Ramos (cell line): ENCODE measurements around the gene TMEM59L.
"Not testable (repeated sequence)": the region's sequence is repeated elsewhere in the genome, so short reads cannot be mapped to it uniquely, and the experiment has no call there.

Experiments used
- in situ Hi-C: fragments of 300-500 bp; cut with MboI; formaldehyde crosslinking; loops from one replicate; pipeline ENCODE4 v1.14.3; 2022; ENCODE audit warnings: low sequenced_read_pairs; ENCODE audit not compliant: unreplicated experiment

TMEM59L gene

GRCh38 chr19:18593367-18594095 lies 19.1 kb upstream of the TMEM59L start:
- in situ Hi-C loops = no loop called here

- in situ Hi-C loops = no loop called here
Observed at GRCh38 chr19:18594096-18594823, 18.4 kb upstream of the TMEM59L start.

GRCh38 chr19:18594824-18595373 lies 17.8 kb upstream of the TMEM59L start:
- in situ Hi-C loops = no loop called here

- in situ Hi-C loops = no loop called here
Observed at GRCh38 chr19:18595475-18595874, 17.2 kb upstream of the TMEM59L start.

GRCh38 chr19:18596752-18597157 lies 15.9 kb upstream of the TMEM59L start:
- in situ Hi-C loops = no loop called here

GRCh38 chr19:18597809-18598660 lies 14.6 kb upstream of the TMEM59L start:
- in situ Hi-C loops = no loop called here

- in situ Hi-C loops = no loop called here
Observed at GRCh38 chr19:18599485-18599884, 13.2 kb upstream of the TMEM59L start.

- in situ Hi-C loops = not testable (repeated sequence)
Observed at GRCh38 chr19:18600692-18601397, 11.8 kb upstream of the TMEM59L start.

- in situ Hi-C loops = no loop called here
Observed at GRCh38 chr19:18601875-18602274, 10.8 kb upstream of the TMEM59L start.

- in situ Hi-C loops = no loop called here
Observed at GRCh38 chr19:18603255-18603957, 9.3 kb upstream of the TMEM59L start.

- in situ Hi-C loops = no loop called here
Observed at GRCh38 chr19:18603958-18604819, 8.5 kb upstream of the TMEM59L start.

- in situ Hi-C loops = no loop called here
Observed at GRCh38 chr19:18604820-18605159, 7.9 kb upstream of the TMEM59L start.

- in situ Hi-C loops = no loop called here
Observed at GRCh38 chr19:18605196-18605545, 7.5 kb upstream of the TMEM59L start.

- in situ Hi-C loops = no loop called here
Observed at GRCh38 chr19:18605546-18606280, 7.0 kb upstream of the TMEM59L start.

GRCh38 chr19:18606281-18607225 lies 6.1 kb upstream of the TMEM59L start, which contains the start of gene CRLF1:
CRLF1 (minus strand) TSS chr19:18606799; CDS start chr19:18606656, 143 bp downstream.
- in situ Hi-C loops = no loop called here

- in situ Hi-C loops = no loop called here
Observed at GRCh38 chr19:18607226-18608101, 5.2 kb upstream of the TMEM59L start.
